RWPE2 (cell line): ENCODE results near the gene MCU.
"Not testable (repeated sequence)": the region's sequence is repeated elsewhere in the genome, so short reads cannot be mapped to it uniquely, and the experiment has no call there.

Experiments used
- ATAC-seq: fragments of 200-7000 bp; cut with Tn5 transposase; 3 replicates; pipeline ENCODE4 v1.9.1; 2021; ENCODE audit warnings: low read depth
- DNase-seq: peaks from one replicate; pipeline ENCODE4 v3.0.0-alpha.2; 2020; ENCODE audit warnings: low spot score
- H3K27ac ChIP-seq: fragments of 450-650 bp; 2 replicates; pipeline ENCODE4 v1.5.1; 2017; ENCODE audit warnings: mild to moderate bottlenecking; ENCODE audit not compliant: poor library complexity, severe bottlenecking
- H3K27me3 ChIP-seq: fragments of 250-450 bp; sonication (Bioruptor Pico); 2 replicates; pipeline ENCODE4 v1.5.1; 2021; ENCODE audit warnings: mild to moderate bottlenecking, moderate library complexity; ENCODE audit not compliant: insufficient read depth, poor library complexity, severe bottlenecking
- H3K36me3 ChIP-seq: fragments of 250-450 bp; sonication (Bioruptor Pico); 2 replicates; pipeline ENCODE4 v1.5.1; 2020; ENCODE audit warnings: low read depth, mild to moderate bottlenecking, moderate library complexity
- H3K4me1 ChIP-seq: fragments of 250-450 bp; sonication (Bioruptor Pico); 2 replicates; pipeline ENCODE4 v1.5.1; 2021; ENCODE audit warnings: mild to moderate bottlenecking, moderate library complexity; ENCODE audit not compliant: insufficient read depth, poor library complexity, severe bottlenecking
- H3K4me3 ChIP-seq: fragments of 250-450 bp; sonication (Bioruptor Pico); 2 replicates; pipeline ENCODE4 v1.5.1; 2021; ENCODE audit warnings: mild to moderate bottlenecking, moderate library complexity; ENCODE audit not compliant: severe bottlenecking
- H3K9me3 ChIP-seq: fragments of 250-450 bp; sonication (Bioruptor Pico); 2 replicates; pipeline ENCODE4 v1.5.1; 2021; ENCODE audit warnings: mild to moderate bottlenecking, moderate library complexity; ENCODE audit not compliant: severe bottlenecking
- TF ChIP-seq, protein P1 (sequence below): fragments of 450-650 bp; IDR thresholded peaks from one replicate; pipeline ENCODE4 v1.5.1; 2017; ENCODE audit warnings: mild to moderate bottlenecking, moderate library complexity; ENCODE audit not compliant: poor library complexity, severe bottlenecking

Gene MCU

GRCh38 chr10:72761498-72761897, 69.6 kb downstream of the MCU start:
- Histone ChIP-seq H3K27me3 (no peaks in the 10 kb centered on the region), H3K36me3 (peaks cover 4% of the 10 kb centered on the region), H3K9me3 (peaks cover 3% of the 10 kb centered on the region), H3K27ac (no peak overlapping the region), H3K4me1 (peaks cover 16% of the 10 kb centered on the region), H3K4me3 (no peak overlapping the region)
- no peak for ATAC-seq
- TF ChIP-seq, protein P1, sequence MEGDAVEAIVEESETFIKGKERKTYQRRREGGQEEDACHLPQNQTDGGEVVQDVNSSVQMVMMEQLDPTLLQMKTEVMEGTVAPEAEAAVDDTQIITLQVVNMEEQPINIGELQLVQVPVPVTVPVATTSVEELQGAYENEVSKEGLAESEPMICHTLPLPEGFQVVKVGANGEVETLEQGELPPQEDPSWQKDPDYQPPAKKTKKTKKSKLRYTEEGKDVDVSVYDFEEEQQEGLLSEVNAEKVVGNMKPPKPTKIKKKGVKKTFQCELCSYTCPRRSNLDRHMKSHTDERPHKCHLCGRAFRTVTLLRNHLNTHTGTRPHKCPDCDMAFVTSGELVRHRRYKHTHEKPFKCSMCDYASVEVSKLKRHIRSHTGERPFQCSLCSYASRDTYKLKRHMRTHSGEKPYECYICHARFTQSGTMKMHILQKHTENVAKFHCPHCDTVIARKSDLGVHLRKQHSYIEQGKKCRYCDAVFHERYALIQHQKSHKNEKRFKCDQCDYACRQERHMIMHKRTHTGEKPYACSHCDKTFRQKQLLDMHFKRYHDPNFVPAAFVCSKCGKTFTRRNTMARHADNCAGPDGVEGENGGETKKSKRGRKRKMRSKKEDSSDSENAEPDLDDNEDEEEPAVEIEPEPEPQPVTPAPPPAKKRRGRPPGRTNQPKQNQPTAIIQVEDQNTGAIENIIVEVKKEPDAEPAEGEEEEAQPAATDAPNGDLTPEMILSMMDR, result no peak
- DNase-seq, result no peak

DNA sequence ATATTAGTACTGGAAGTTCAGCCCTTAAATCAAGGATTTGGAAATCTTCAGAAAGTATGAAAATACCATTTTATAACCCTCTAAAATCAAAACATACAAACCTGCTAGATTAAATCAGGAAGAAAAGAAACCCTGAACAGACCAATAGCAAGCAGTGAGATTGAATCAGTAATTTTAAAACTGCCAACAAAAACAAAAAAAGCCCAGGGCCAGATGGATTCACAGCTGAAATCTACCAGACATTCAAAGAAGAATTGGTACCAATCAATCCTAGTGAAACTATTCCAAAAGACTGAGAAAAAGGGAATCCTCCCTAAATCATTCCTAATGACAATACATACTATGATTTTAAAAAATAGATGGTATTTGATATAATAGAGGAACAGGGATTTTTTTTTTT, 70.1 kb downstream of the MCU start:
- no peak overlapping the region for H3K27ac ChIP-seq
- H3K27me3 ChIP-seq, result no peaks in the 10 kb centered on the region
- TF ChIP-seq, protein P1, result no peak
- no peak for ATAC-seq
- no peak overlapping the region for H3K4me3 ChIP-seq
- peaks cover 16% of the 10 kb centered on the region for H3K4me1 ChIP-seq
- DNase-seq, result no peak
- peaks cover 9% of the 10 kb centered on the region for H3K36me3 ChIP-seq
- H3K9me3 ChIP-seq, result peaks cover 3% of the 10 kb centered on the region

DNA sequence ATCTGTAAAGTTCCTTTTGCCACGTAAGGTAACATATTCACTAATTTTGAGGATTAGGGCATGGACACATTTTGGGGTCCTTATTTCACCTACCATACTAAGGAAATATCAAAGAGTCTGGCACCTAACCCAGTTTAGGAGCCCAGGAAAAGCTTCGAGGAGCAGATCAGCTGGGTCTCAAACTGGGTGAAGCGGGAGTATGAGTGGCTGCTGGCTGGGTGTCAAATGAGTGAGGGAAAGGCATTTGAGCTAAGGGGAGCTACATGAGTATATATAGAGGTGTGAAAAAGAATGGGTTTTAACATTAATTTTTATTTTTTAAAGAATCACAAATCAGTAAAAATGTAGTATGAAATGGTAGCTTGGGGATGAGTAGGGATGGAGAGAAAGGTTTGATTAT, 71.3 kb downstream of the MCU start:
- no peak for ATAC-seq
- Histone ChIP-seq H3K27ac (peak overlapping the region; percentile 60), H3K27me3 (no peaks in the 10 kb centered on the region)

DNA sequence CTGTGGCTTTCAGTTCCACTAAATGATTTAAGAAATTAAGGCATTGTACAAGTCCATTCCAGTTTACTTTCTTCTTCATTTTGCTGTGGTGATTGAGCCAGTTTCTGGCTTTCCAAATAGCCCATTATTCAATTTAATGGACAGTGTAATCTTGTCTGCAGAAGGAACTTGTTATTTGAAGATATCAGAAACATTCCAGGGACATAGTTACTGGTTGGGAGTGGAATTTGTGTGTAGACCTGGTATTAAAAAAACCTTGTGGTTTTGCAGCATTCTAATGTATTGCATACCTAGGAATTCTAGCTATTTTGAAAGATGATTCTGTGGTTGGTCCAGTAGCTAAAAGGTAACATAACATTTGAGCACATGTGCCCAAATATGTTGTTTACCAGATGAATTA, 72.2 kb downstream of the MCU start:
- DNase-seq, result no peak
- ATAC-seq, result peak; percentile 91
- Histone ChIP-seq H3K27me3 (no peaks in the 10 kb centered on the region), H3K9me3 (peaks cover 3% of the 10 kb centered on the region), H3K4me1 (peaks cover 16% of the 10 kb centered on the region), H3K36me3 (peaks cover 7% of the 10 kb centered on the region), H3K27ac (peak overlapping the region; percentile 60), H3K4me3 (no peak overlapping the region)
- TF ChIP-seq, protein P1, result no peak

More for the DNA sequence above, 71.3 kb downstream of the MCU start:
- DNase-seq, result no peak
- Histone ChIP-seq H3K4me1 (peaks cover 16% of the 10 kb centered on the region), H3K36me3 (peaks cover 10% of the 10 kb centered on the region), H3K4me3 (no peak overlapping the region), H3K9me3 (peaks cover 3% of the 10 kb centered on the region)
- TF ChIP-seq, protein P1, result no peak

DNA sequence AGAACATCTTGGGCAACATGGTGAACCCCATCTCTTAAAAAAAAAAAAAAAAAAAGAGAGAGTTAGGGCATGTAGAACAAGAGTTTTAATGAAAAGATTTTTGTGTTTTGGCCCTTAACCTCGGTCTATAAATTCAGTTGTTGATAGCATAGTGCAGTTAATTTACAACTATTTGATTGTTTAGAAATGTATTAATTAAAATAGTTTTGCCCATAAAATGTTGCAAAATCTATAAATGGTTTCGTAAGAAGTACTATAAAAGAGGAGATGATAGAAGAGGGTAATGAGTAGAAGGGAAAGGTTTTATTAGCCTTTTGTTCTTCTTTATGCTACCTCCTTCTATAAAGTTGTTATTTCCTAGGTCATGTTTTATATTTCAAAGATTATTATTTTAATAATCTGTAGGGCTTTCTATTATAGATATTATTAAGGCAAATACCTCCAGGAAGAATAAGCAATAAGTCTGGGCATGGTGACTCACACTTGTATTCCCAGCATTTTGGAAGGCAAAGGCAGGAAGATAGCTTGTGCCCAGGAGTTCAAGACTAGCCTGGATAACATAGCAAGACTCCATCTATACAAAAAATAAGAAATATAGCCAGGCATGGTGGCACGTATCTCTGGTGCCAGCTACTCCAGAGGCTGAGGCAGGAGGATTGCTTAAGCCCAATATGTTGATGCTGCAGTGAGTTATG, 73.3 kb downstream of the MCU start:
- Histone ChIP-seq H3K9me3 (peaks cover 3% of the 10 kb centered on the region), H3K4me3 (no peak overlapping the region), H3K4me1 (peaks cover 16% of the 10 kb centered on the region), H3K27ac (peak overlapping the region; percentile 60), H3K27me3 (no peaks in the 10 kb centered on the region), H3K36me3 (peaks cover 11% of the 10 kb centered on the region)
- no peak for DNase-seq
- TF ChIP-seq, protein P1, result no peak
- ATAC-seq, result no peak

DNA sequence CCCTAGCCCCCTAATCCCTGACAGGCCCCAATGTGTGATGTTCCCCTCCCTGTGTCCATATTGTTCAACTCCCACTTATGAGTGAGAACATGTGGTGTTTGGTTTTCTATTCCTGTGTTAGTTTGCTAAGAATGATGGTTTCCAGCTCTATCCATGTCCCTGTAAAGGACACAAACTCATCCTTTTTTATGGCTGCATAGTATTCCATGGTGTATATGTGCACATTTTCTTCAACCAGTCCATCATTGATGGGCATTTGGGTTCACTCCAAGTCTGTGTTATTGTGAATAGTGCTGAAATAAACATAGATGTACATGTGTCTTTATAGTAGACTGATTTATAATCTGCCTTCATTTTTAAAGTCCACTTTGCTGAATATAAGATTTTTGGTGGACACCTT, 79.3 kb downstream of the MCU start:
- not testable (repeated sequence) for H3K4me1 ChIP-seq, H3K27ac ChIP-seq, H3K27me3 ChIP-seq, DNase-seq, H3K4me3 ChIP-seq, ATAC-seq, H3K9me3 ChIP-seq
- H3K36me3 ChIP-seq, result peaks cover 23% of the 10 kb centered on the region
